Measurements from ENCODE around the gene TRAP1. TPM values are rescaled to one million over a fixed set of nuclear protein-coding genes. Genes with fewer than 3 reads are reported as not detected.
A peak's percentile ranks its signal among the peaks of the same experiment; 100 is the strongest.

TRAP1 gene
- 149 and 171 TPM in 2 replicates for total RNA-seq (2014; rRNA removed; shearing (Covaris generic))
- 134 and 144 TPM in 2 replicates for polyA plus RNA-seq (2015; cell fraction: cytosol; rRNA removed)
- 212 and 242 TPM in 2 replicates for polyA plus RNA-seq (2015; cell fraction: nucleus; rRNA removed)

GRCh38 chr16:3717235-3718018 is at the start of gene TRAP1:
TRAP1 (minus strand) TSS chr16:3717524; CDS start chr16:3717508, 16 bp downstream.
- peak; percentile 60 for DNase-seq (ENCODE audit: low read depth)

- DNase-seq (ENCODE audit: low read depth): no peak
Observed at GRCh38 chr16:3766177-3766576, 48.9 kb upstream of the TRAP1 start.

DNA sequence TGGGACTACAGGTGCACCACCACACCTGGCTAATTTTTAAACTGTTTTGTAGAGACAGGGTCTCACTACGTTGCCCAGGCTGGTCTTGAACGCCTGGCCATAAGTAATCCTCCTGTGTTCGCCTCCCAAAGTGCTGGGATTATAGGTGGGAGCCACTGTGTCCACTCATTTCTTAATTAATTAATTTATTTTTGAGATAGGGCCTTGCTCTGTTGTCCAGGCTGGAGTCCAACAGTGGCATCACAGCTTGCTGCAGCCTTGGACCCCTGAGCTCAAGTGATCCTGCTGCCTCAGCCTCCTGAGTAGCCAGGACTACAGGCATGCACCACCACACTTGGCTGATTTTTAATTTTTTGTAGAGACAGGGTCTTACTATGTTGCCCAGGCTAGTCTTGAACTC is 47.1 kb upstream of the TRAP1 start:
- no peak for DNase-seq (ENCODE audit: low read depth)

- no peak for DNase-seq (ENCODE audit: low read depth)
Observed at GRCh38 chr16:3762107-3762750, 44.9 kb upstream of the TRAP1 start.

GRCh38 chr16:3761375-3762106 is 44.2 kb upstream of the TRAP1 start:
- DNase-seq (ENCODE audit: low read depth): no peak

DNA sequence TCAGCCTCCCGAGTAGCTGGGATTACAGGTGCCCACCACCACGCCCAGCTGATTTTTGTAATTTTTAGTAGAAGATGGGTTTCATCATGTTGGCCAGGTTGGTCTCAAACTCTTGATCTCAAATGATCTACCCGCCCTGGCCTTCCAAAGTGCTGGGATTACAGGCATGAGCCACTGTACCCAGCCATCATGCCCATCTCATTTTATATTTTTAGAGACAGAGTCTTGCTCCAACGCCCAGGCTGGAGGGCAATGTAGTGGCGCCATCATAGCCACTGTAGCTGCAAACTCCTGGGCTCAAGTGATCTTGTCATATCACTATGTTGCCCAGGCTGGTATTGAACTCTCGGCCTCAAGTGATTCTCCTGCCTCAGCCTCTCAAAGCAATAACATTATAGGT is 43.2 kb upstream of the TRAP1 start:
- DNase-seq (ENCODE audit: low read depth): no peak

DNA sequence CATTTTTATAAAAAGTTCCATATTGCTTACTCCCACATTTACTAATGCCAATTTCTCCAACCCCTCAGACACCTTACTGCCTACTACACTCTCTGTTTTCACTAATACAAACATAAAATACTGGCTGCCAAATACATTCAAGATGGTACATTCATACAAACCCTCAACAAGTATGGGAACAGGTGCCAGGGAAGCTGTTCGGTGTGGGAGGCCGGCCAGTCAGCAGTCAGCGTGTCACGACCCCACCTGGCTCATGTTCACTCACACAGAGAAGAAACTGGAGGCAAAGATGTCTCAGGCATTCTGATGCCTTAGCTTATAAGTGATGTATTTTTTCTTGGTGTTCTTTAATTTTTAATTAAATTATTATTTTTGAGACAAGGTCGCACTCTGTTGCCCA is 42.4 kb upstream of the TRAP1 start:
- DNase-seq (ENCODE audit: low read depth): no peak

DNA sequence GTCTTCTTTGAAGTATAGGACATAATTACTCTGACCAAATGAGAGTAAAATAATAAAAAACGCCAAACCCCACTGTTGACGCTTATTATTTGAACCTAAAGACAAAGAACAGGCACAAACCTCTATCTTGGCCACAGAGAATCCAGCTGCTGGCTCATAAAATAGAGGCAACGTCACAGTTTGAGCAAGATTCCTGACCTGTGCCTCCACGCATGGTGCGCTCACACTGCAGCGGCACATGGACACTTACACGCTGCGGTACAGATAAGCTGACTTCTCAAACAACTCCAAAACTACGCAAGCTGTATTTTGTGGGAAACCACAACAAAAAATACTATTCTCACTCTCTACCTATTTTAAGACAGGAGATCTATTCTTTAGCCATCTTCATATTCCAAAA is 38.8 kb upstream of the TRAP1 start:
- DNase-seq (ENCODE audit: low read depth): no peak

- DNase-seq (ENCODE audit: low read depth): no peak
Observed at GRCh38 chr16:3755249-3755648, 37.9 kb upstream of the TRAP1 start.

GRCh38 chr16:3754772-3755171 is 37.4 kb upstream of the TRAP1 start:
- DNase-seq (ENCODE audit: low read depth): no peak

- no peak for DNase-seq (ENCODE audit: low read depth)
Observed at GRCh38 chr16:3754081-3754703, 36.9 kb upstream of the TRAP1 start.

DNA sequence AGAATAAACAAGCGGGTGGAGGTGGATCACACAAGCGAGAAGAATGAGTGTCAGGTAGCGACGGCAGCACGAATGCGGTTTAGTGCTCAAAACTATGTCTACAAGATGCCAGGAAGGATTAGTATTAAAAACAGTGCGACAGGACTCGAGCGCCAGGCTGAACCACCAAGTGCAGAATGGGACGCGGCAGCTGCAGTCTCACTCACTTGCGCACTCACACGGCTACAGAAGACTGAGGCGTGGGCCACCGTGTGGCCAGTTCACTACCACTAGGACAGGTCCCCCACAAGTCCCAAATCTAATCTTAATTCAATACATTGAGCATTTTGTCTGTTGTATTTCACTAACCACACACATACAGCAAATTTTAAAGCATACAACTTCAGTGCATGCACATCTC is 35.7 kb upstream of the TRAP1 start:
- DNase-seq (ENCODE audit: low read depth): no peak

- DNase-seq (ENCODE audit: low read depth): no peak
Observed at GRCh38 chr16:3751878-3752277, 34.6 kb upstream of the TRAP1 start.

DNA sequence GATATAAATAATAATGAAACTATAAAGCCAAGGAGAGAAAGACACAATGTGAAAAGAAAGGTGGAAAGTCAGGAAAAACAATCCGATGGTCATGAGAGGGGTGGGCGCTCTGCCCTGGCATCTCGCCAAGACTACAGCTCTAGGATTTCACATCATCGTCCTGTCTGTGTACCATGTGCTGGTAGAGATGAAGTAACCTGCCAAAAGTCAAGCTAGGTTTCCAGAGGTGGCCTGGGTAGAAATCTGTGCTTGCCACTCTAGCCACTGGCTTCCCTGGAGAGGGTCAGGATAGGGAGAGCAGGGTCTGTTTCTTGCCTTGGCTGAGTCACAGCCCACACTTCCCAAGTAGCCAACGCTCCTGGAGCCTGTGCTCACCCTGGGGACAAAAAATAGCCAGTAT is 31.0 kb upstream of the TRAP1 start:
- no peak for DNase-seq (ENCODE audit: low read depth)

DNA sequence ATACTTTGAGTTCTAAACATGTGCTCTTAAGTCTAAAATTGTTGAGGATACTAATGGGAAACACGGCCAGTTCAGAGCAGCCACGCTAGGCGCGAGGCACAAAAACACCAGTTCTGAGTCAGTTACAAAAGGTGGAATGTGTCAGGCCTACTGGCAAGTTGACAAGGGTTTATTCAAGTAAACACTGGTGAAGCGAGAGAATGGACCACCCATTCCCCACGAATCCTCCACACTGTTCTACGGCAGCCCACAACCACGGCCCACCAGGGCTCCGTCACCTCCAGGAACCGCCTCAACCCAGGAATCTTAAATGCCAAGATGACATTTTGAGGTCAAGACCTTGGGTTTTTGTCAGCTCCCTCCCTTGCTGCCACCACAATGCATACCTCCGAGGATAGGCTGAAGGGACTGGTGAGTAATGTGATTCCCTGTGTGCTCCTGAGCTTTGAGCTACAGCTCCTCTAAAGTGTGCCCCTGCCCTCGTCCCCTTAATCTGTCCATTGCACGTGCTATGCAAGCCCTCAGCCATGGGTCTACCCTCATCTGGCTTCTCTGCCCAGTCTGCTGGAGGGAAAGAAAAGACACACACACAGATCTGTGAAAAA is 28.5 kb upstream of the TRAP1 start:
- DNase-seq (ENCODE audit: low read depth): peak; percentile 5

DNA sequence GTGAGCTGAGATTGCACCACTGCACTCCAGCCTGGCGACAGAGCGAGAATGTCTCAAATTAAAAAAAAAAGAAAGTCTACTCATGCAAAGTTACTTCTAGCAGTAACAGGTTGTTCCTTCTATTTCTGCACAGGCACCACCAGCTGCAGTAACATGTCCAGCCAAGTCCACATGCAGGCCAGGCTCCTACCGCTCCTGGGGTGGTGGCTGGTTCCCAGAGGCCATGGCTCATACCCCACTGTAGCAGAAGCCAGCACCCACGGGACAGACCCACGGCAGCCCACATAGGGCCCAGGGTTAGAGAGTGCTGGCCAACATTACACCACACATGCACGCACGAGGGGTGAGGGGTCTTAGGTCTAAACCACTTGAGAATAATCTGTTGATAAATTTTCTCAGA is 26.7 kb upstream of the TRAP1 start:
- no peak for DNase-seq (ENCODE audit: low read depth)

- no peak for DNase-seq (ENCODE audit: low read depth)
Observed at GRCh38 chr16:3740934-3741333, 23.6 kb upstream of the TRAP1 start.

DNA sequence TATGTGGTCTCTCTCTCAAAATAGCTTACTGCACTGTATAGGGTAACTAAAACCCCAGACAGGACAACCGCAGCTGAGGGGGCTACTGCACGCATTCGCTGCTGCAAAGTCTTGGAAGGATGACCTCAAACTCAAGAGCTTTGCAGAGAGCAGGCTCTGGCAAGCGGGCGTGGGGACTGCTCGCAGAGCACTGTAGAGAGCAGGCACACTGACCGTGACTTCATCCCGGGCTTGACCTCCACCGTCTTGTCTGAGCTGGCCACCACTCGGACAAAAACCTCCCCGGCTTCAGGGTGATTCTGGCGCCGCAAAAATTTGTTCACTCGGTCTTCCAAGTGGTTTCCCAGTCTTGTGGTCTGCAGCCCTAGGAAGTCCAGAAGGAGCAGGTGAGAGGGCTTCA is 22.9 kb upstream of the TRAP1 start:
- no peak for DNase-seq (ENCODE audit: low read depth)

GRCh38 chr16:3739636-3740035 is 22.3 kb upstream of the TRAP1 start:
- no peak for DNase-seq (ENCODE audit: low read depth)

DNA sequence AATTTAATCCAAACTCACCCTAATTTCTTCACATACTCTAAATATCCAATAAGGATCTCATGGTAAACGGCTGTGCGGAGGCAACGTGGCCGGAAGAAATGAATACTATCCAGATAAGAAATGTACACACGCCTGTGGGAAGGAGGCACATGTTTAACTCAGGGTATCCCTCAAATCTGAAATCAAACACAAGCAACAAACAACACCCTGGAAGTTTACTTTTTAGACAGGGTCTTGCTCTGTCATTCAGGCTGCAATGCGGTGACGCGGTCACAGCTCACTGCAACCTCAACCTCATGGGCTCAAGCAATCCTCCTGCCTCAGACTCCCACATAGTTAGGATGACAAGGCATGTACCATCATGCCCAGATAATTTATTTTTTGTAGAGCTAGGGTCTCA is 21.2 kb upstream of the TRAP1 start:
- no peak for DNase-seq (ENCODE audit: low read depth)

GRCh38 chr16:3738128-3738527 is 20.8 kb upstream of the TRAP1 start:
- no peak for DNase-seq (ENCODE audit: low read depth)

Measured in HT1080 (cell line).